HFFc6 (cell line): Measurements from ENCODE around the gene TRIM33. TPM values are rescaled to one million over a fixed set of nuclear protein-coding genes. Genes with fewer than 3 reads are reported as not detected.
"Not testable (repeated sequence)": the region's sequence is repeated elsewhere in the genome, so short reads cannot be mapped to it uniquely, and the experiment has no call there.

Experiments
- DNase-seq: peaks from one replicate; pipeline ENCODE4 v3.0.0-alpha.2; 2018
- H3K27ac Mint-ChIP-seq: 2 replicates; pipeline ENCODE4 v1.8.0; 2020; ENCODE audit warnings: mild to moderate bottlenecking, mixed read lengths
- H3K27me3 Mint-ChIP-seq: 2 replicates; pipeline ENCODE4 v1.8.0; 2021; ENCODE audit warnings: mild to moderate bottlenecking, moderate library complexity, mixed read lengths; ENCODE audit not compliant: insufficient read depth
- H3K36me3 Mint-ChIP-seq: 2 replicates; pipeline ENCODE4 v1.8.0; 2021; ENCODE audit warnings: low read depth, mixed read lengths
- H3K4me1 Mint-ChIP-seq: 2 replicates; pipeline ENCODE4 v1.8.0; 2020; ENCODE audit warnings: low read depth, mixed read lengths
- H3K4me3 Mint-ChIP-seq: 2 replicates; pipeline ENCODE4 v1.8.0; 2020; ENCODE audit warnings: mild to moderate bottlenecking, moderate library complexity, mixed read lengths
- H3K9me3 Mint-ChIP-seq: 2 replicates; pipeline ENCODE4 v1.8.0; 2020; ENCODE audit warnings: mild to moderate bottlenecking, mixed read lengths
- CTCF ChIP-seq: fragments of 200-600 bp; sonication (generic); IDR thresholded peaks from 2 replicates; pipeline ENCODE4 v1.5.0; 2021; ENCODE audit warnings: antibody characterized with exemption, mild to moderate bottlenecking
- total RNA-seq, 6 experiments: library from RNA; stranded (reverse); fragmentation: NEBNext Ultra II Directional; extraction: Animal tissue kit (Norgen Biotek cat#: 25700); gene quantifications; 2 replicates in 1 of 6; 3 replicates in 5 of 6; pipeline ENCODE4 v1.2.3, GENCODE V29; 2021

Gene TRIM33
- total RNA-seq, 6 experiments from 2014 or later: 17.6 to 20.5 (median 19.3) TPM

GRCh38 chr1:114379358-114379757, 131.6 kb downstream of the TRIM33 start:
- H3K4me3 Mint-ChIP-seq: no peak overlapping the region
- no peaks in the 10 kb centered on the region for H3K4me1 Mint-ChIP-seq
- H3K36me3 Mint-ChIP-seq: no peaks in the 10 kb centered on the region
- TF ChIP-seq CTCF: no peak
- H3K27ac Mint-ChIP-seq: no peak overlapping the region
- no peaks in the 10 kb centered on the region; the same call in 1 of the 2 replicates for H3K27me3 Mint-ChIP-seq
- H3K9me3 Mint-ChIP-seq: peaks cover 2% of the 10 kb centered on the region; the same call in 1 of the 2 replicates
- no peak for DNase-seq

- Mint-ChIP-seq H3K4me1 (no peaks in the 10 kb centered on the region), H3K27me3 (no peaks in the 10 kb centered on the region; the same call in 1 of the 2 replicates), H3K27ac (no peak overlapping the region), H3K9me3 (peaks cover 10% of the 10 kb centered on the region), H3K4me3 (no peak overlapping the region), H3K36me3 (0 out of 2 replicates have a peak, but pooled peaks cover 7% of the 10 kb centered on the region)
- no peak for TF ChIP-seq CTCF
- DNase-seq: no peak
These were observed 133.6 kb downstream of the TRIM33 start for GRCh38 chr1:114377356-114377755.

- no peak overlapping the region for H3K27ac Mint-ChIP-seq
- H3K9me3 Mint-ChIP-seq: peaks cover 10% of the 10 kb centered on the region
- H3K27me3 Mint-ChIP-seq: peaks cover 11% of the 10 kb centered on the region
- peak; percentile 33 for DNase-seq
- TF ChIP-seq CTCF: no peak
- 0 out of 2 replicates have a peak, but pooled peaks cover 7% of the 10 kb centered on the region for H3K36me3 Mint-ChIP-seq
- H3K4me1 Mint-ChIP-seq: peaks cover 23% of the 10 kb centered on the region
- H3K4me3 Mint-ChIP-seq: no peak overlapping the region
These were observed 141.1 kb downstream of the TRIM33 start for GRCh38 chr1:114369930-114370329.

- H3K36me3 Mint-ChIP-seq, H3K4me3 Mint-ChIP-seq, DNase-seq, H3K27ac Mint-ChIP-seq: not testable (repeated sequence)
- H3K9me3 Mint-ChIP-seq: peaks cover 10% of the 10 kb centered on the region
- H3K4me1 Mint-ChIP-seq: peaks cover 23% of the 10 kb centered on the region
- H3K27me3 Mint-ChIP-seq: peaks cover 11% of the 10 kb centered on the region
These were observed 141.6 kb downstream of the TRIM33 start for GRCh38 chr1:114369266-114369919.

- DNase-seq: no peak
- Mint-ChIP-seq H3K9me3 (peaks cover 7% of the 10 kb centered on the region), H3K27ac (no peak overlapping the region), H3K27me3 (peaks cover 11% of the 10 kb centered on the region), H3K4me3 (no peak overlapping the region), H3K36me3 (peaks cover 6% of the 10 kb centered on the region; the same call in 1 of the 2 replicates), H3K4me1 (peaks cover 23% of the 10 kb centered on the region)
- TF ChIP-seq CTCF: no peak
These were observed 142.3 kb downstream of the TRIM33 start for GRCh38 chr1:114368560-114369255.

GRCh38 chr1:114367810-114368209, 143.2 kb downstream of the TRIM33 start:
- Mint-ChIP-seq H3K27me3 (peaks cover 11% of the 10 kb centered on the region), H3K4me1 (peaks cover 23% of the 10 kb centered on the region), H3K27ac (no peak overlapping the region), H3K36me3 (peaks cover 11% of the 10 kb centered on the region; the same call in 1 of the 2 replicates), H3K4me3 (no peak overlapping the region), H3K9me3 (peaks cover 12% of the 10 kb centered on the region)
- no peak for TF ChIP-seq CTCF
- no peak for DNase-seq

- H3K36me3 Mint-ChIP-seq: peaks cover 11% of the 10 kb centered on the region; the same call in 1 of the 2 replicates
- DNase-seq, H3K4me1 Mint-ChIP-seq, H3K27ac Mint-ChIP-seq, H3K4me3 Mint-ChIP-seq: not testable (repeated sequence)
- H3K9me3 Mint-ChIP-seq: peaks cover 14% of the 10 kb centered on the region
- H3K27me3 Mint-ChIP-seq: peaks cover 20% of the 10 kb centered on the region
These were observed 147.8 kb downstream of the TRIM33 start for GRCh38 chr1:114363230-114363629.
